ENCODE results near the gene GRM3.

Gene GRM3

GRCh38 chr7:86788948-86789347 is 145.2 kb downstream of the GRM3 start:
- no peak for DNase-seq (ENCODE audit: low spot score)

- no peak for DNase-seq (ENCODE audit: low spot score)
Observed at GRCh38 chr7:86790383-86790782, 146.7 kb downstream of the GRM3 start.

GRCh38 chr7:86792260-86792659 is 148.6 kb downstream of the GRM3 start:
- DNase-seq (ENCODE audit: low spot score) = no peak

- no peak for DNase-seq (ENCODE audit: low spot score)
Observed at GRCh38 chr7:86793136-86793535, 149.4 kb downstream of the GRM3 start.

GRCh38 chr7:86814661-86815379 is 171.1 kb downstream of the GRM3 start:
- DNase-seq (ENCODE audit: low spot score) = no peak

- DNase-seq (ENCODE audit: low spot score) = no peak
Observed at GRCh38 chr7:86815556-86815955, 171.8 kb downstream of the GRM3 start.

GRCh38 chr7:86818903-86819302 is 175.2 kb downstream of the GRM3 start:
- no peak for DNase-seq (ENCODE audit: low spot score)

GRCh38 chr7:86823769-86824168 is 180.1 kb downstream of the GRM3 start:
- DNase-seq (ENCODE audit: low spot score) = no peak

GRCh38 chr7:86825264-86825663 is 181.6 kb downstream of the GRM3 start:
- DNase-seq (ENCODE audit: low spot score) = no peak

GRCh38 chr7:86826948-86827347 is 183.2 kb downstream of the GRM3 start:
- no peak for DNase-seq (ENCODE audit: low spot score)

- no peak for DNase-seq (ENCODE audit: low spot score)
Observed at GRCh38 chr7:86833360-86833759, 189.7 kb downstream of the GRM3 start.

GRCh38 chr7:86837235-86837634 is 193.5 kb downstream of the GRM3 start:
- no peak for DNase-seq (ENCODE audit: low spot score)

- DNase-seq (ENCODE audit: low spot score) = no peak
Observed at GRCh38 chr7:86844608-86845007, 200.9 kb downstream of the GRM3 start.

GRCh38 chr7:86846494-86847190 is 202.9 kb downstream of the GRM3 start:
- DNase-seq (ENCODE audit: low spot score) = no peak

- no peak for DNase-seq (ENCODE audit: low spot score)
Observed at GRCh38 chr7:86848226-86848625, 204.5 kb downstream of the GRM3 start.

GRCh38 chr7:86851566-86851965 is 207.9 kb downstream of the GRM3 start:
- DNase-seq (ENCODE audit: low spot score) = no peak

GRCh38 chr7:86863452-86863851 is 219.7 kb downstream of the GRM3 start:
- no peak for DNase-seq (ENCODE audit: low spot score)

- DNase-seq (ENCODE audit: low spot score) = no peak
Observed at GRCh38 chr7:86867163-86867762, 223.6 kb downstream of the GRM3 start.

GRCh38 chr7:86876146-86876545 is 232.4 kb downstream of the GRM3 start:
- no peak for DNase-seq (ENCODE audit: low spot score)

GRCh38 chr7:86884152-86884551 is 240.4 kb downstream of the GRM3 start:
- no peak for DNase-seq (ENCODE audit: low spot score)

- DNase-seq (ENCODE audit: low spot score) = no peak
Observed at GRCh38 chr7:86889501-86889900, 245.8 kb downstream of the GRM3 start.

- no peak for DNase-seq (ENCODE audit: low spot score)
Observed at GRCh38 chr7:86898171-86898570, 254.5 kb downstream of the GRM3 start.

- DNase-seq (ENCODE audit: low spot score) = no peak
Observed at GRCh38 chr7:86900886-86901285, 257.2 kb downstream of the GRM3 start.

All from COLO829 (cell line).